Neural cell (in vitro differentiated cells): ENCODE results near the gene PARM1. TPM values are rescaled to one million over a fixed set of nuclear protein-coding genes. Genes with fewer than 3 reads are reported as not detected.

Source experiments
- H2AFZ ChIP-seq: fragments of 200-600, 300-800 bp; sonication (generic), shearing (Covaris generic); 2 replicates; pipeline ENCODE4 v1.6.0; 2014; ENCODE audit warnings: low read depth, mild to moderate bottlenecking, antibody characterized with exemption, low read length, moderate library complexity
- H3F3A ChIP-seq: fragments of 200-600 bp; shearing (Covaris generic); 2 replicates; pipeline ENCODE4 v1.6.1; 2016; ENCODE audit warnings: mild to moderate bottlenecking, moderate library complexity, mixed read lengths, antibody characterized with exemption, low read length; ENCODE audit not compliant: insufficient read depth, poor library complexity, severe bottlenecking
- H3K27ac ChIP-seq: fragments of 200-600, 300-800 bp; sonication (generic), shearing (Covaris generic); 2 replicates; pipeline ENCODE4 v1.5.1; 2014; ENCODE audit warnings: mild to moderate bottlenecking, low read length, moderate library complexity
- H3K27me3 ChIP-seq: fragments of 300-800, 200-600 bp; sonication (generic), shearing (Covaris generic); 2 replicates; pipeline ENCODE4 v1.6.0; 2014; ENCODE audit warnings: mild to moderate bottlenecking, low read depth, low read length, moderate library complexity; ENCODE audit not compliant: insufficient read depth
- H3K36me3 ChIP-seq: fragments of 300-800, 200-600 bp; sonication (generic), shearing (Covaris generic); 2 replicates; pipeline ENCODE4 v1.5.1; 2014; ENCODE audit warnings: mild to moderate bottlenecking, antibody characterized with exemption, low read length, moderate library complexity; ENCODE audit not compliant: insufficient read depth
- H3K4me2 ChIP-seq: fragments of 300-800, 200-600 bp; sonication (generic), shearing (Covaris generic); 2 replicates; pipeline ENCODE4 v1.6.0; 2014; ENCODE audit warnings: mild to moderate bottlenecking, low read length
- H3K4me3 ChIP-seq: fragments of 300-800, 200-600 bp; sonication (generic), shearing (Covaris generic); 2 replicates; pipeline ENCODE4 v1.5.1; 2014; ENCODE audit warnings: mild to moderate bottlenecking, low read length, moderate library complexity
- H3K79me2 ChIP-seq: fragments of 200-600 bp; shearing (Covaris generic); replicated peaks from 2 replicates; pipeline ENCODE4 v1.6.0; 2014; ENCODE audit warnings: mild to moderate bottlenecking, low read length, moderate library complexity; ENCODE audit not compliant: insufficient read depth
- H3K9ac ChIP-seq: fragments of 300-800, 200-600 bp; sonication (generic), shearing (Covaris generic); 2 replicates; pipeline ENCODE4 v1.6.1; 2016; ENCODE audit warnings: mild to moderate bottlenecking, low read length, mixed read lengths
- H3K9me2 ChIP-seq: fragments of 200-600 bp; shearing (Covaris generic); 2 replicates; pipeline ENCODE4 v1.6.1; 2016; ENCODE audit warnings: mild to moderate bottlenecking, low read length, mixed read lengths; ENCODE audit not compliant: insufficient read depth
- H3K9me3 ChIP-seq: fragments of 200-600, 300-800 bp; sonication (generic), shearing (Covaris generic); 2 replicates; pipeline ENCODE4 v1.6.1; 2016; ENCODE audit warnings: mild to moderate bottlenecking, mixed run types, low read length, moderate library complexity, mixed read lengths
- H4K20me1 ChIP-seq: fragments of 200-600 bp; shearing (Covaris generic); 2 replicates; pipeline ENCODE4 v1.6.1; 2016; ENCODE audit warnings: mild to moderate bottlenecking, mixed run types; ENCODE audit not compliant: insufficient read depth
- EP300 ChIP-seq: fragments of 450-650 bp; conservative IDR thresholded peaks from 2 replicates; pipeline ENCODE4 v1.6.1; 2014; ENCODE audit warnings: antibody characterized with exemption, mild to moderate bottlenecking, moderate library complexity; ENCODE audit not compliant: poor library complexity, severe bottlenecking
- EZH2 ChIP-seq: fragments of 200-600, 300-800 bp; shearing (Covaris generic), sonication (generic); IDR thresholded peaks from 2 replicates; pipeline ENCODE4 v1.6.1; 2014; ENCODE audit warnings: antibody characterized with exemption, low read length, borderline replicate concordance, mild to moderate bottlenecking; ENCODE audit not compliant: insufficient read depth, poor library complexity, severe bottlenecking
- MXI1 ChIP-seq: fragments of 450-650 bp; conservative IDR thresholded peaks from 2 replicates; pipeline ENCODE4 v1.6.1; 2014; ENCODE audit warnings: antibody characterized with exemption, mild to moderate bottlenecking; ENCODE audit not compliant: poor library complexity, severe bottlenecking
- POLR2AphosphoS5 ChIP-seq: IDR thresholded peaks from 2 replicates; pipeline ENCODE4 v1.6.1; 2012
- RAD21 ChIP-seq: fragments of 450-650 bp; conservative IDR thresholded peaks from 2 replicates; pipeline ENCODE4 v1.6.1; 2014; ENCODE audit warnings: antibody characterized with exemption, mild to moderate bottlenecking, moderate library complexity
- SMC3 ChIP-seq: fragments of 450-650 bp; conservative IDR thresholded peaks from 2 replicates; pipeline ENCODE4 v1.6.1; 2014; ENCODE audit warnings: antibody characterized with exemption, mild to moderate bottlenecking, moderate library complexity; ENCODE audit not compliant: poor library complexity
- TAF1 ChIP-seq: IDR thresholded peaks from 2 replicates; pipeline ENCODE4 v1.6.1; 2012; ENCODE audit warnings: low read depth
- polyA plus RNA-seq: library from polyadenylated mRNA; depleted of rRNA; stranded (reverse); fragments of >200 nt; gene quantifications from 2 replicates; pipeline ENCODE4 v1.2.3, GENCODE V29; 2014
- TF ChIP-seq, protein P1 (sequence below): fragments of 450-650 bp; IDR thresholded peaks from 2 replicates; pipeline ENCODE4 v1.5.1; 2014; ENCODE audit warnings: antibody characterized with exemption, mild to moderate bottlenecking, moderate library complexity; ENCODE audit not compliant: poor library complexity, severe bottlenecking
- TF ChIP-seq, protein P2 (sequence below): IDR thresholded peaks from 2 replicates; pipeline ENCODE4 v1.6.1; 2012; ENCODE audit warnings: borderline replicate concordance

PARM1 gene
- polyA plus RNA-seq, 1 donor from 2014 or later = 1.3 TPM

DNA sequence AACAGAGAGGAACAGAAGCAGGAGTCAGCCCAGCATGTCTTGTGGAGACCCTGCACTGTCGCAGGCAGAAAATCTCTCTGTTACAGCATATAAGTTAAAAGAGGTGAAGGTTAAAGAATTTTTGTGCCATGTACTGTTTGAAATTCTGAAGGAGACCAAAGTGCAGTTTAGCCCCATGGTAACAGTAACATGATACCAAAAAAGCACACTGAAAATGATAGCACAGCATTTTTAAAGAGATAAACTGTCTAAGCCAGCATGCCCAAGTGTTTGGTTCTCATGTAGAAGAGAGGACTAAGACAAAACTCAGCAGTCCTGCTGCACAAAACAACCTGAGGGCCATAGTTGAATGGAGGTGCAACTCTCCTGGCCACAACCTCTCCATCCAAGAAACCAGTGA, 41.9 kb upstream of the PARM1 start:
- H3K27ac ChIP-seq = no peak overlapping the region
- no peaks in the 10 kb centered on the region for H3K79me2 ChIP-seq
- H3K9me2 ChIP-seq = no peaks in the 10 kb centered on the region
- TF ChIP-seq EZH2 (no peak), MXI1 (no peak), EP300 (no peak), SMC3 (no peak), POLR2AphosphoS5 (no peak)
- TF ChIP-seq, protein P1, sequence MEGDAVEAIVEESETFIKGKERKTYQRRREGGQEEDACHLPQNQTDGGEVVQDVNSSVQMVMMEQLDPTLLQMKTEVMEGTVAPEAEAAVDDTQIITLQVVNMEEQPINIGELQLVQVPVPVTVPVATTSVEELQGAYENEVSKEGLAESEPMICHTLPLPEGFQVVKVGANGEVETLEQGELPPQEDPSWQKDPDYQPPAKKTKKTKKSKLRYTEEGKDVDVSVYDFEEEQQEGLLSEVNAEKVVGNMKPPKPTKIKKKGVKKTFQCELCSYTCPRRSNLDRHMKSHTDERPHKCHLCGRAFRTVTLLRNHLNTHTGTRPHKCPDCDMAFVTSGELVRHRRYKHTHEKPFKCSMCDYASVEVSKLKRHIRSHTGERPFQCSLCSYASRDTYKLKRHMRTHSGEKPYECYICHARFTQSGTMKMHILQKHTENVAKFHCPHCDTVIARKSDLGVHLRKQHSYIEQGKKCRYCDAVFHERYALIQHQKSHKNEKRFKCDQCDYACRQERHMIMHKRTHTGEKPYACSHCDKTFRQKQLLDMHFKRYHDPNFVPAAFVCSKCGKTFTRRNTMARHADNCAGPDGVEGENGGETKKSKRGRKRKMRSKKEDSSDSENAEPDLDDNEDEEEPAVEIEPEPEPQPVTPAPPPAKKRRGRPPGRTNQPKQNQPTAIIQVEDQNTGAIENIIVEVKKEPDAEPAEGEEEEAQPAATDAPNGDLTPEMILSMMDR = no peak
- H3K9ac ChIP-seq = no peak overlapping the region
- no peaks in the 10 kb centered on the region for H4K20me1 ChIP-seq
- no peaks in the 10 kb centered on the region for H3K27me3 ChIP-seq
- no peak overlapping the region for H3K4me3 ChIP-seq
- H2AFZ ChIP-seq = no peak overlapping the region
- H3K4me2 ChIP-seq = no peak overlapping the region
- H3K36me3 ChIP-seq = no peaks in the 10 kb centered on the region
- H3F3A ChIP-seq = no peaks in the 10 kb centered on the region
- no peaks in the 10 kb centered on the region for H3K9me3 ChIP-seq

DNA sequence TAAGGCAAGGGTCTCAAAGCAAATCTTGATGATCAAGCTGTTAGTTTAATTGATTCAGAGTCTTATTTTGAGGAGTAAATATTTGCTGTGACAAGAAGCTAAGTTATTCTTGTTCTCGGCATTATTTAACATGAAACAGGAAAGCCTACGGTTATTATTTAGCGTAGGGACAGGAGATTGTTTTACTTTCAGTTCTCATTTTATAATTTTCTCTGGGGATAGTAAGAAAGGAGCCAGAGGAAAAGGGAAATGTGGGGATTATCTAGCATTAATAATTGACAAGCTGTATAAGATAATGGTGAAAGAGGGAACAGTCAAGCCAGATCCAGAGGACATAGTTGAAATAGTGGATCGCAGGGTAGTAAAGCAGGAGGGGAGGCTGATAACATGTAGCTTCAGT, 39.7 kb upstream of the PARM1 start:
- H2AFZ ChIP-seq = no peak overlapping the region
- H3F3A ChIP-seq = no peaks in the 10 kb centered on the region
- TF ChIP-seq EP300 (no peak), RAD21 (no peak), TAF1 (no peak), MXI1 (no peak), POLR2AphosphoS5 (no peak), EZH2 (no peak), SMC3 (no peak)
- TF ChIP-seq, protein P1 = no peak
- TF ChIP-seq, protein P2, sequence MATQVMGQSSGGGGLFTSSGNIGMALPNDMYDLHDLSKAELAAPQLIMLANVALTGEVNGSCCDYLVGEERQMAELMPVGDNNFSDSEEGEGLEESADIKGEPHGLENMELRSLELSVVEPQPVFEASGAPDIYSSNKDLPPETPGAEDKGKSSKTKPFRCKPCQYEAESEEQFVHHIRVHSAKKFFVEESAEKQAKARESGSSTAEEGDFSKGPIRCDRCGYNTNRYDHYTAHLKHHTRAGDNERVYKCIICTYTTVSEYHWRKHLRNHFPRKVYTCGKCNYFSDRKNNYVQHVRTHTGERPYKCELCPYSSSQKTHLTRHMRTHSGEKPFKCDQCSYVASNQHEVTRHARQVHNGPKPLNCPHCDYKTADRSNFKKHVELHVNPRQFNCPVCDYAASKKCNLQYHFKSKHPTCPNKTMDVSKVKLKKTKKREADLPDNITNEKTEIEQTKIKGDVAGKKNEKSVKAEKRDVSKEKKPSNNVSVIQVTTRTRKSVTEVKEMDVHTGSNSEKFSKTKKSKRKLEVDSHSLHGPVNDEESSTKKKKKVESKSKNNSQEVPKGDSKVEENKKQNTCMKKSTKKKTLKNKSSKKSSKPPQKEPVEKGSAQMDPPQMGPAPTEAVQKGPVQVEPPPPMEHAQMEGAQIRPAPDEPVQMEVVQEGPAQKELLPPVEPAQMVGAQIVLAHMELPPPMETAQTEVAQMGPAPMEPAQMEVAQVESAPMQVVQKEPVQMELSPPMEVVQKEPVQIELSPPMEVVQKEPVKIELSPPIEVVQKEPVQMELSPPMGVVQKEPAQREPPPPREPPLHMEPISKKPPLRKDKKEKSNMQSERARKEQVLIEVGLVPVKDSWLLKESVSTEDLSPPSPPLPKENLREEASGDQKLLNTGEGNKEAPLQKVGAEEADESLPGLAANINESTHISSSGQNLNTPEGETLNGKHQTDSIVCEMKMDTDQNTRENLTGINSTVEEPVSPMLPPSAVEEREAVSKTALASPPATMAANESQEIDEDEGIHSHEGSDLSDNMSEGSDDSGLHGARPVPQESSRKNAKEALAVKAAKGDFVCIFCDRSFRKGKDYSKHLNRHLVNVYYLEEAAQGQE = no peak
- no peak overlapping the region for H3K4me2 ChIP-seq
- H3K27me3 ChIP-seq = no peaks in the 10 kb centered on the region
- H3K9me3 ChIP-seq = no peaks in the 10 kb centered on the region
- no peak overlapping the region for H3K4me3 ChIP-seq
- H3K36me3 ChIP-seq = no peaks in the 10 kb centered on the region
- no peaks in the 10 kb centered on the region for H3K79me2 ChIP-seq
- H4K20me1 ChIP-seq = no peaks in the 10 kb centered on the region
- H3K27ac ChIP-seq = no peak overlapping the region
- no peaks in the 10 kb centered on the region for H3K9me2 ChIP-seq
- no peak overlapping the region for H3K9ac ChIP-seq
